ENCODE measurements around the gene CD58. TPM values are rescaled to one million over a fixed set of nuclear protein-coding genes. Genes with fewer than 3 reads are reported as not detected.
"Not testable (repeated sequence)": the region's sequence is repeated elsewhere in the genome, so short reads cannot be mapped to it uniquely, and the experiment has no call there.

CD58 gene
- total RNA-seq, 4 donors from 2014 or later: 23.1 to 63.0 (median 39.0) TPM

DNA sequence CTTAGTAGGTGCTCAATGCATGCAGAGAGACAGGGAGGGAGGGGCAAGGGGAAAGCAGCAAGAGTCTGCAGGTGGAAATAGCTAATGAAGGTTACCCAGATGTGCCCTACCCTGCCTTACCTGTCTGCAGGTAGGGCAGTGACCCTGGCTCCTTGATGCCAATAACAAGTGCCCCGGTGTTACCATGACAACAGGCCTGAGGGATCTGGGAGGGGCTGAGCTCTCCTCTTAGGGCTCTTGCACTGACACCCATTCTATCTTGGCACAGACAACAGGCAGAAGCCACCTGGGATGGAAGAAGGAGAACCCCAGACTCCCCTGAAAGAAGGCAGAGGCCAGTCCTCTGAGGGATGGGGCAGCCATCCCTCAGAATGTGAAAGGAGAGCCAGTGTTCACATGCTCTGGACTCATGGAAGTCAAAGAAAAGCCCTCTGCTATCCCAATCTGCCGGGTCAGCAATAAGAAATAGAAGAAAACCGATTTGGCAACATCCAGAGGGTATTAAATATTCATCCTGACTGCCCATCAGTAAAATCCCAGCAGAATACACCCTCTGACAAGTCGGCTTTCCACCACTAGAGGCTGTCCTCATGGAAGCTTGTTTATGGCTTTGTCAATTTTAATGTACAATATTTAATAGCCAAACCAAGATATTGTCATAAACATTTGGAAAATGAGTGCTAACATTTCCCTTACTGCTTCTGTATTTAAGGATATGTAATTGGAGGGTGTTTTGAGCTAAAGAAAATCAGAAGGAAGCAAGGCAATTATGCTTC lies 24.4 kb upstream of the CD58 start:
- not testable (repeated sequence) for H3K36me3 ChIP-seq, DNase-seq, H3K27me3 ChIP-seq, H3K9me3 ChIP-seq, H3K4me3 ChIP-seq
- TF ChIP-seq, protein P1, sequence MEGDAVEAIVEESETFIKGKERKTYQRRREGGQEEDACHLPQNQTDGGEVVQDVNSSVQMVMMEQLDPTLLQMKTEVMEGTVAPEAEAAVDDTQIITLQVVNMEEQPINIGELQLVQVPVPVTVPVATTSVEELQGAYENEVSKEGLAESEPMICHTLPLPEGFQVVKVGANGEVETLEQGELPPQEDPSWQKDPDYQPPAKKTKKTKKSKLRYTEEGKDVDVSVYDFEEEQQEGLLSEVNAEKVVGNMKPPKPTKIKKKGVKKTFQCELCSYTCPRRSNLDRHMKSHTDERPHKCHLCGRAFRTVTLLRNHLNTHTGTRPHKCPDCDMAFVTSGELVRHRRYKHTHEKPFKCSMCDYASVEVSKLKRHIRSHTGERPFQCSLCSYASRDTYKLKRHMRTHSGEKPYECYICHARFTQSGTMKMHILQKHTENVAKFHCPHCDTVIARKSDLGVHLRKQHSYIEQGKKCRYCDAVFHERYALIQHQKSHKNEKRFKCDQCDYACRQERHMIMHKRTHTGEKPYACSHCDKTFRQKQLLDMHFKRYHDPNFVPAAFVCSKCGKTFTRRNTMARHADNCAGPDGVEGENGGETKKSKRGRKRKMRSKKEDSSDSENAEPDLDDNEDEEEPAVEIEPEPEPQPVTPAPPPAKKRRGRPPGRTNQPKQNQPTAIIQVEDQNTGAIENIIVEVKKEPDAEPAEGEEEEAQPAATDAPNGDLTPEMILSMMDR (IDR thresholded peaks at IDR 0.05): peak in 3 of 6 experiments; percentile 5 to 60 (median 54)
- peak overlapping the region in 2 of 4 donors; percentile 74 to 78 for H3K27ac ChIP-seq
- H3K4me1 ChIP-seq: peaks cover 0 to 31% (median 0%) of the 10 kb centered on the region in 4 donors

DNA sequence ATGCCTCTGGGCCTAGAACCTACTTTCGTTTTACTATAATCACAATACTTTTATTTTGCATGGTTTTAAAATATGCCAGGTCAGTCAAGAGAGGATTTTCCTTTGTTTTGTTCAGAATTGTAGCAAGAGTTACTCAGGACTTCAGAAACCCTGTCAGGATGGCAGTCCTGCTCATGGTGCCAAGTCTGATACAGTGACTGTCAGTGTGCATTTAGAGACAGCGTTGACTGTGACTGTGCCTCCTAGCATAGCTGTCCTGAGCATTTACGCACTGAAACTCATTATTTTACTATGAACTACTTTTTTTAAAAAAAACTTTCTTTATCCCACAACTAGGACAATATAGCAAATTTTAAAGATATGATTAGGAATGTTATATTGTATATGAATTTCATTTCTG lies 23.2 kb upstream of the CD58 start:
- not testable (repeated sequence) for H3K27me3 ChIP-seq, H3K36me3 ChIP-seq, DNase-seq, H3K9me3 ChIP-seq, H3K4me3 ChIP-seq, H3K27ac ChIP-seq
- peaks cover 0 to 39% (median 0%) of the 10 kb centered on the region in 4 donors for H3K4me1 ChIP-seq

DNA sequence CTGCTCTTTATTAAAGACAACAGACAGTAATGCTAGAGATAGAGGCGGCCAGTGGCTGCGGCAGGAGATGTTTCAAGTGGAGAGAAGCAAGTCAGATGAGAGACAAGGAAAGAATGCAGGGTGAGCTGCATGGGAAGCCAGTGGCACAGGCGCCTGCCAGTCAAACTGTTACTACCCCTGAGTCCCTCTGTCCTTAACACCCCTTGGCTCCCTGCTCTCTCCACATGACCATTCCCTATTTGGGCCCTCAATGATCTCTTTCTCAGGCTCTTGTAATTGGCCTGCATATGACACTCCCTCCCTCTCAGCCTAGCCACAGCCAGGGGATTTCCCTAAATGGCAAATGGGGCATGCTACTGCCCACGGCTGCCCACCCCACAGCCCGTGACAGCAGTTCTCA lies 22.6 kb upstream of the CD58 start:
- H3K4me1 ChIP-seq: peaks cover 0 to 39% (median 0%) of the 10 kb centered on the region in 4 donors

DNA sequence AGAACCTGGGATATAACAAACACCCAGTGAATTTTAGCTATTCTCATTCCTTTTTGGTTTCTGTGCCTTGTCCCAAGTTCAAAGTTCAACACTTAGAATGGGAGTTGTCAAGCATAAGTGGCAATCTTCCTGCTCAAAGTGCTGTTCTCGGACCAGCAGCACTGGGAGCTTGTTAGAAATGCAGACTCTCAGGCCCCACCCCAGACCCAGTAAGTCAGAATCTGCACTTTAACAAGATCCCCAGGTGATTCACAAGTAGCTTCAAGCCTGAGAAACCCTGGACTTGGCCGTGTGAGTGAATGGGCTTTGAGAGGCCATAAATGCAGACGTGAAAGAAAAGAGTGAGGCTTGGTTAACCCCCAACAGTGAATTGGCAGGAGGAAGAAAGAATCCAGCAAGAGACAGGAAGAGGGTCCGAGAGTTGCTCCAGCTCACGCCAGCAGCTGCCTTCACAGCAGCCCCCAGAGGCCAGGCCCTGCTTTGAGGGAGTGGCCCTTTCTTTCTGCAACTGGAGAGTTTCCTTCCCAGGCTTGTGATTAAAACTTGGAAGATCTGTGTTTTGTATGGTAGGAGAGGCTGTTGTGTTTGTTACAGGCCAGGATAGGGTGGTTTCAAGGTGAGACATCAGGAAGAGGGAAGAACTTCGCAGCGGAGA lies 21.3 kb upstream of the CD58 start:
- Histone ChIP-seq H3K4me1 (peaks cover 0 to 36% (median 0%) of the 10 kb centered on the region in 4 donors), H3K27ac (peak overlapping the region in 2 of 4 donors; percentile 45 to 60)
- DNase-seq, H3K4me3 ChIP-seq, H3K27me3 ChIP-seq, H3K36me3 ChIP-seq, H3K9me3 ChIP-seq: not testable (repeated sequence)

More for the DNA sequence above, 22.6 kb upstream of the CD58 start:
- not testable (repeated sequence) for H3K4me3 ChIP-seq, H3K27me3 ChIP-seq, H3K27ac ChIP-seq, H3K9me3 ChIP-seq, H3K36me3 ChIP-seq, DNase-seq

DNA sequence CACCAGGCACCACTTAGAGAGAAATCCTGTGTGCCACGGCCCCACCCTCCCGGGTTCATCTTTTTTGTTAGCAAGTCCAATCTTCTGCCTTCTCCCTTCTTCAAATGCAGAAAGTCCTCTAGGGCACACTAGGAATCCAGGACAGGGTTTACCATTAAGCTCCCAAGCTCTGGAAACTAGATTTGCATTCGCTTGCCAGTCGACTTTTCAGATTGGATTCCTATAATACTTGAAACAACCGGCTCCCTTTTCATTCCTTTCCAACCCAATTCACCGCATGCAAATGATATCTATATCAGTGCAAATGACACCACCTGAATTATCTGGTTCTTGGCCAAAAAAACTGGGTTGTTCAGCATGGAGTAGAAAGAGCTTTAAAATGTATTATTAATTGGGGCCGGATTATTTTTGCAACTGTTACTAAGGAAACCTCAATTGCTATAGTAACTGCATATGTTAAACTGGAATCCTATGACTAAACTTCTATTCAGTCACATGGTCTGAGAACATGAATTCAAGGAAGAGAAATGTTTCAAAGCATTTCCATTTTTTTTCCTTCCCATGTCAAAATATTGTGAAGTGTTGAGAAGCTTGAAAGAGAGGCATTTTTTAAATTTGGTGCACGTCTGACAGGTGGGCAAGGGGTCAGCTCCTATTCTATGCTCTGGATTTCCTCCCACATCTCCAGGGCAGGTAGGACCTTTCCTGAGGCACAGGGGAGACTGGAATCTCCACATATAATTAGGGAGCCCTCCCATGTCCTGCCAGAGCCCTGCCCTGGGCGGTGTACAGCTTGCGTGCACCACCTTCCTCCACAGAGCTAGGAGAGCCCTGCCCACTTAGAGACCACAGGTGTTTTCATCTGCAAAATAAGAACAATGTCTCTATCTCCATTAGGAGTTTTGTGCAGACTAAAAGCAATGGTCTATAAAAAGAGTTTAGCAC lies 20.5 kb upstream of the CD58 start:
- peaks cover 0 to 36% (median 0%) of the 10 kb centered on the region in 4 donors for H3K4me1 ChIP-seq
- H3K4me3 ChIP-seq, H3K36me3 ChIP-seq, DNase-seq, H3K27me3 ChIP-seq, H3K9me3 ChIP-seq: not testable (repeated sequence)
- peak overlapping the region in 1 of 4 donors; percentile 81 for H3K27ac ChIP-seq

DNA sequence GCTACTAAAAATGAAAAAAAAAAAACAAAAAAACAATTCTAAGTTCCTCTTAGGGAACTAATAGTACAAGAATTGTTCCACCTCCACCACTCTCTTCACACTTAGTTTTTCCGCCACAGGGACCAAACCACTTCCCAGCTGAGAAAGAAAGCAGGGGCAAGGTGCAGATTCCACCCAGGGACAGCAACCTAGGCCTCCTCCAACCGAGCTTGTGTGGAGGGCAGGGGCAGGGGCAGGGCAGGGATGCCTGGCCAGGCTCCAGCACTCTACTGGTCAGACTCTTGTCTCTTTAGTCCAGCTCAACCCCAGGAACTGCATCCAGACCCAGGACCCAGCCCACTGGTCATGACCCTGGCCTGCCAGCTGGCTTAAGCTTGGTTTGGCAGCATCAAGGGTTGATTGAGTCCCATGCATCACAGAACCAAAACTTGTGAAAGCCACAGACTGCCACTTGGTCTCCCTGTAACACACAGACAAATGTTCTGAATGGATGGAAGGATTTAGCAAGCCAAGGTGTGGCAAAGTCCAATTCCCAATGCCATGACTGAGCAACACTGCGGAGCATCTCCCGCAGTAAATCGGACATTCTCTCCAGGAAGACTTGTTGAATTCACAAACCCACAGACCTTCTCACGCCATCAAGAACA lies 19.7 kb upstream of the CD58 start:
- not testable (repeated sequence) for H3K36me3 ChIP-seq, H3K27me3 ChIP-seq, DNase-seq, H3K9me3 ChIP-seq, H3K4me3 ChIP-seq
- Histone ChIP-seq H3K27ac (peak overlapping the region in 3 of 4 donors; percentile 46 to 84 (median 81)), H3K4me1 (peaks cover 0 to 29% (median 0%) of the 10 kb centered on the region in 4 donors)

DNA sequence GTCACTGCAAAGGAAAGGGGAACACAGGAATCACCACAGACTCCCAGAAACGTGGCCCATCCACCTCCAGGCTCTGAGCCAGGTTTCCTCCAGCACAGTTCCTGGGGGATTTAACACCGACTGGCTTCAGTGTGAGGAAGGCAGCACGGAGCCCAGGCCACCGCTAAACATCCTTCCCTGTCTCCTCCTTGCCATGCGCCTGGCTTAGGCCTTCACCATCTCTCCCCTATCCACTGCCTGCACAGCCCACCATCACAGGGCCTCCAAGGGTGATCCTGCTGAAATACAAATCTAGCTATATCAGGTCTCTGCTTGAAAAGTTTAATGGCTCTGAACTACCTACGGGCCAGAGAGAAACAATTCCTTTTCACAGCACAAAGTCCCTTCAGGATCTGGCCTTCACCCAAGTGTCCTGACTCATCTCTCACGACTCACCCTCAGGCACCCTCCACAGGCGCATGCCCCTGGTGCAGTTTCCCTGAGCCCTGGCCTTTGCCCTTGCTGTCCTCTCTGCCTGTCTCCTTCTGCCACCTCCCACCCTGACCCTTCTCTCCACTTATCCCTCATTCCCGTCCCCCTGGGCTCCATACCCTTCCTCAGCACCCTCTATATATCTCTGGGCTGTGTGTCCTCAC lies 18.4 kb upstream of the CD58 start:
- Histone ChIP-seq H3K27ac (peak overlapping the region in 3 of 4 donors; percentile 46 to 84 (median 81)), H3K4me3 (peak overlapping the region in 1 of 4 donors; percentile 5), H3K4me1 (peaks cover 0 to 25% (median 0%) of the 10 kb centered on the region in 4 donors)
- H3K9me3 ChIP-seq, H3K36me3 ChIP-seq, H3K27me3 ChIP-seq: not testable (repeated sequence)
- peak in 2 of 3 donors; percentile 84 to 91 for DNase-seq

Measured in Peyer's patch (tissue), 4 donors.